SH-SY5Y (cell line): Measurements from ENCODE around the gene KCNB1.

Experiments used
- GATA2 ChIP-seq: IDR thresholded peaks from 2 replicates; pipeline ENCODE4 v1.6.1; 2011; ENCODE audit warnings: mild to moderate bottlenecking, low read depth, low read length
- GATA3 ChIP-seq: IDR thresholded peaks from 2 replicates; pipeline ENCODE4 v1.6.1; 2011; ENCODE audit warnings: low read depth, mild to moderate bottlenecking, low read length, moderate library complexity

GRCh38 chr20:49479785-49480184, 2.7 kb downstream of the KCNB1 start:
- TF ChIP-seq GATA2 (no peak), GATA3 (no peak)
